Ovary (tissue), 3 donors: ENCODE results near the gene SPSB1.

ENCODE experiments used
- EP300 ChIP-seq: sonication (generic); formaldehyde crosslinking; IDR thresholded peaks from one replicate; pipeline ENCODE4 v1.6.1; 2017; ENCODE audit warnings: antibody characterized with exemption
- POLR2A ChIP-seq: fragments of 450-650 bp; IDR thresholded peaks from one replicate; pipeline ENCODE4 v1.6.1; 2017; ENCODE audit warnings: antibody characterized with exemption, mild to moderate bottlenecking, moderate library complexity
- TF ChIP-seq, protein P1 (sequence below), 3 donors: fragments of 450-650 bp in 2 of 3; fragments of 200-600 bp in 1 of 3; IDR thresholded peaks; one replicate each; pipeline versions ENCODE4 v1.5.1 to v1.8.0; 2016 to 2022; ENCODE audit warnings: antibody characterized with exemption in 3 of 3, mild to moderate bottlenecking in 1 of 3
- donor health status: DM: no; HTN: no; CAD: no.

DNA sequence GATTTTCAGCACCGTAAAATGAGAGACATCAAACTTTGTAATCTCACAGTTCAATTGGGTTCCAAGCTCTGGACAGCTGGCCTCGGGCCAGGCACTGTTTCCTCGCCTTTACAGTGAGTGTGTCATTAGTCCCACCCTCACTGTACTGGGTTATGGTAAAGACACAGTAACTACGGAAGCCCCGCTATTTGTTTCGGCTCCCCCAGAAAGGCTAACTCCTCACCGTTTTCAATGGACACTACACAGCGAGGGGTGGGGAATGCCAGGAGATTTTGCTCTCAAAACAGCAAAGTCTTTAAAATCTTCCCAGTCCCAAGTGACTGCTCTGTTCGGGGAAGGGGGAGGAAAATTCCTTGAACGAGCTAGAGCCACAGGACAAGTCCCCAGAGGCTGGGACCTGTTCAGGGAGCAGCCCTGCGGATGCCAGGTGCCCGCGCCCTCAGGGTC, 757 bp upstream of the SPSB1 start:
- TF ChIP-seq POLR2A (no peak), EP300 (no peak)
- TF ChIP-seq, protein P1, sequence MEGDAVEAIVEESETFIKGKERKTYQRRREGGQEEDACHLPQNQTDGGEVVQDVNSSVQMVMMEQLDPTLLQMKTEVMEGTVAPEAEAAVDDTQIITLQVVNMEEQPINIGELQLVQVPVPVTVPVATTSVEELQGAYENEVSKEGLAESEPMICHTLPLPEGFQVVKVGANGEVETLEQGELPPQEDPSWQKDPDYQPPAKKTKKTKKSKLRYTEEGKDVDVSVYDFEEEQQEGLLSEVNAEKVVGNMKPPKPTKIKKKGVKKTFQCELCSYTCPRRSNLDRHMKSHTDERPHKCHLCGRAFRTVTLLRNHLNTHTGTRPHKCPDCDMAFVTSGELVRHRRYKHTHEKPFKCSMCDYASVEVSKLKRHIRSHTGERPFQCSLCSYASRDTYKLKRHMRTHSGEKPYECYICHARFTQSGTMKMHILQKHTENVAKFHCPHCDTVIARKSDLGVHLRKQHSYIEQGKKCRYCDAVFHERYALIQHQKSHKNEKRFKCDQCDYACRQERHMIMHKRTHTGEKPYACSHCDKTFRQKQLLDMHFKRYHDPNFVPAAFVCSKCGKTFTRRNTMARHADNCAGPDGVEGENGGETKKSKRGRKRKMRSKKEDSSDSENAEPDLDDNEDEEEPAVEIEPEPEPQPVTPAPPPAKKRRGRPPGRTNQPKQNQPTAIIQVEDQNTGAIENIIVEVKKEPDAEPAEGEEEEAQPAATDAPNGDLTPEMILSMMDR (IDR thresholded peaks at IDR 0.05) = no peak
